GM12873 (cell line): ENCODE data around the gene MRPS21.

Experiments
- CTCF ChIP-seq: IDR thresholded peaks from 2 replicates; pipeline ENCODE4 v1.5.1; 2012; ENCODE audit warnings: low read depth, mild to moderate bottlenecking, moderate library complexity, low read length, control low read depth; ENCODE audit not compliant: insufficient read depth; ENCODE audit errors: missing control alignments

The MRPS21 gene

GRCh38 chr1:150293433-150294253, at the start of gene MRPS21:
MRPS21 (plus strand) TSS chr1:150293861; CDS start chr1:150294367, 506 bp downstream.
- TF ChIP-seq CTCF: no peak

- TF ChIP-seq CTCF: no peak
These were observed 43.7 kb upstream of the MRPS21 start for GRCh38 chr1:150249936-150250335.

- no peak for TF ChIP-seq CTCF
These were observed 37.5 kb upstream of the MRPS21 start for GRCh38 chr1:150256198-150256553.

- TF ChIP-seq CTCF: no peak
These were observed 36.9 kb upstream of the MRPS21 start for GRCh38 chr1:150256554-150257341.

GRCh38 chr1:150257624-150258585, 35.8 kb upstream of the MRPS21 start, which contains the start of gene CA14:
CA14 (plus strand) TSS chr1:150257774; CDS start chr1:150258129, 355 bp downstream.
- no peak for TF ChIP-seq CTCF

- no peak for TF ChIP-seq CTCF
These were observed 34.4 kb upstream of the MRPS21 start for GRCh38 chr1:150259217-150259616.
